ENCODE results near the gene PDE7B. TPM values are rescaled to one million over a fixed set of nuclear protein-coding genes. Genes with fewer than 3 reads are reported as not detected.

The PDE7B gene
- total RNA-seq, 4 donors from 2014 or later = 7.8 to 13.7 (median 8.6) TPM

DNA sequence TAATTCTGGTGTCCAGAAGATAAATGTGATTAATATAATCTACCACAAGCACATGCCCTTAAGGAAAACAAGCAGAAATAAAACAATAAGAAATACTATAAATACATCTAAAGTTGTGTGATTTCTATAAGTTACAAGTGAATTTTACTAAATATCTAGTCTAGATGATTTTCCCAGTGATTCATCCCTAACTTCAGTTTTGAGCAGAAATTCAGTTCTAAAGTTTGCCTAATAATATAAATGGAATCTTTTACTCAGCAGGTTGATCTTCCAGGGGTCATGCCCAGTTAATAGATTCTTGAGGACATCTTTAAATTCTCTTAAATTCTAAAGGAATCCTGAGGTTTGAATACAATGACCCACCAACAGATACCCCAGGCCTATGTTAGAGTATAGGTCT lies 37.3 kb downstream of the PDE7B start:
- H3K9me3 ChIP-seq = no peaks in the 10 kb centered on the region

DNA sequence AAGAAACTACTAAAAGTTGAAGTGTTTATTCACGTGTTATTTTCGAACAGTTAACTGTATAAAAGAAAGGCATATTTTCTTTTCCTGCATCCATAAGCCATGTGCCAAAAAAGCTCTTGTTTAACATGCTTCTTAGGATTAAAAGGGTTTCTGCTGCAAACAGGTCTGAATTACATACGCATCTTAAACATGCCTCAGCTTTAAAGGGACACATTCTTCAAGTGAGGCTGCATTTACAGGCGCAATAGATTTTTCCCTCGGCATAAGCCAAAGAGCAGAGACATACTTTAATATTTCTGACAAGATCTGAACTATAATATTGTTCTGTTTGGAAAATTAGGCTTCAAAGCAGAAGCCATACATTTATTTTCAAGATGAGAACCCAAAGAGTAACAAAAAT lies 39.4 kb downstream of the PDE7B start:
- Histone ChIP-seq H3K27ac (no peak overlapping the region), H3K4me3 (replicated peaks in 1 of 3) (no peak overlapping the region), H3K27me3 (no peaks in the 10 kb centered on the region), H3K4me1 (peaks cover 2 to 5% of the 10 kb centered on the region in 2 donors), H3K36me3 (no peaks in the 10 kb centered on the region), H3K9me3 (no peaks in the 10 kb centered on the region)
- TF ChIP-seq, protein P1, sequence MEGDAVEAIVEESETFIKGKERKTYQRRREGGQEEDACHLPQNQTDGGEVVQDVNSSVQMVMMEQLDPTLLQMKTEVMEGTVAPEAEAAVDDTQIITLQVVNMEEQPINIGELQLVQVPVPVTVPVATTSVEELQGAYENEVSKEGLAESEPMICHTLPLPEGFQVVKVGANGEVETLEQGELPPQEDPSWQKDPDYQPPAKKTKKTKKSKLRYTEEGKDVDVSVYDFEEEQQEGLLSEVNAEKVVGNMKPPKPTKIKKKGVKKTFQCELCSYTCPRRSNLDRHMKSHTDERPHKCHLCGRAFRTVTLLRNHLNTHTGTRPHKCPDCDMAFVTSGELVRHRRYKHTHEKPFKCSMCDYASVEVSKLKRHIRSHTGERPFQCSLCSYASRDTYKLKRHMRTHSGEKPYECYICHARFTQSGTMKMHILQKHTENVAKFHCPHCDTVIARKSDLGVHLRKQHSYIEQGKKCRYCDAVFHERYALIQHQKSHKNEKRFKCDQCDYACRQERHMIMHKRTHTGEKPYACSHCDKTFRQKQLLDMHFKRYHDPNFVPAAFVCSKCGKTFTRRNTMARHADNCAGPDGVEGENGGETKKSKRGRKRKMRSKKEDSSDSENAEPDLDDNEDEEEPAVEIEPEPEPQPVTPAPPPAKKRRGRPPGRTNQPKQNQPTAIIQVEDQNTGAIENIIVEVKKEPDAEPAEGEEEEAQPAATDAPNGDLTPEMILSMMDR (IDR thresholded peaks at IDR 0.05) = no peak
- no peak for TF ChIP-seq POLR2A (IDR thresholded peaks at IDR 0.05)
- WGBS, 2 donors = 87 to 90% methylated on average over 5 of the region's 5 CpGs
- no peak for DNase-seq
- intact Hi-C loops (cut with DNase I) = no loop called here

More for the DNA sequence above, 37.3 kb downstream of the PDE7B start:
- Histone ChIP-seq H3K4me3 (replicated peaks in 1 of 3) (no peak overlapping the region), H3K36me3 (no peaks in the 10 kb centered on the region), H3K27me3 (no peaks in the 10 kb centered on the region), H3K4me1 (no peaks in the 10 kb centered on the region), H3K27ac (no peak overlapping the region)
- no peak for TF ChIP-seq POLR2A (IDR thresholded peaks at IDR 0.05)
- TF ChIP-seq, protein P1 (IDR thresholded peaks at IDR 0.05) = no peak
- intact Hi-C loops (cut with DNase I) = no loop called here
- no peak for DNase-seq

DNA sequence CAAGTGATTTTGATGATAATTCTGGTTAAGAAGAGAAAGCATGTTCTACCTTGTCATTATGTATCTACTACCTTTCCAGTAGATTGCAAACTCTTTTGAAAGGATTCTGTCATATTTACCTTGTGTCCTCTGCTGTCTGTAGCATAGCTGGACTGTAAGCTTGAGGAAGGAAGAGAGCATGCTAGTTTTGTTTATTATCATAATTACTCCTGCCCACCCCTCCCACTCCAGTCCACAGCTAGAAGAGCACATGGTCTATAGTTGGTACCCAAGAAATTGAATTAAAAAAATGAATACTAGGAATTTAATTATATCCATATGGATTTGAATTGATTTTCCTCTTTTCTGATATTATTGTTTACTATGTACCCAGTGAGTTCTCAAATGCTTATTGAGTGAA lies 40.2 kb downstream of the PDE7B start:
- no peak overlapping the region for H3K27ac ChIP-seq
- H3K27me3 ChIP-seq = no peaks in the 10 kb centered on the region
- no peaks in the 10 kb centered on the region for H3K36me3 ChIP-seq
- H3K4me3 ChIP-seq (replicated peaks in 1 of 3) = no peak overlapping the region
- peaks cover 10% of the 10 kb centered on the region in 2 donors for H3K4me1 ChIP-seq
- intact Hi-C loops (cut with DNase I) = no loop called here
- no peak for DNase-seq
- no peaks in the 10 kb centered on the region for H3K9me3 ChIP-seq
- TF ChIP-seq, protein P1 (IDR thresholded peaks at IDR 0.05) = no peak
- TF ChIP-seq POLR2A (IDR thresholded peaks at IDR 0.05) = no peak

DNA sequence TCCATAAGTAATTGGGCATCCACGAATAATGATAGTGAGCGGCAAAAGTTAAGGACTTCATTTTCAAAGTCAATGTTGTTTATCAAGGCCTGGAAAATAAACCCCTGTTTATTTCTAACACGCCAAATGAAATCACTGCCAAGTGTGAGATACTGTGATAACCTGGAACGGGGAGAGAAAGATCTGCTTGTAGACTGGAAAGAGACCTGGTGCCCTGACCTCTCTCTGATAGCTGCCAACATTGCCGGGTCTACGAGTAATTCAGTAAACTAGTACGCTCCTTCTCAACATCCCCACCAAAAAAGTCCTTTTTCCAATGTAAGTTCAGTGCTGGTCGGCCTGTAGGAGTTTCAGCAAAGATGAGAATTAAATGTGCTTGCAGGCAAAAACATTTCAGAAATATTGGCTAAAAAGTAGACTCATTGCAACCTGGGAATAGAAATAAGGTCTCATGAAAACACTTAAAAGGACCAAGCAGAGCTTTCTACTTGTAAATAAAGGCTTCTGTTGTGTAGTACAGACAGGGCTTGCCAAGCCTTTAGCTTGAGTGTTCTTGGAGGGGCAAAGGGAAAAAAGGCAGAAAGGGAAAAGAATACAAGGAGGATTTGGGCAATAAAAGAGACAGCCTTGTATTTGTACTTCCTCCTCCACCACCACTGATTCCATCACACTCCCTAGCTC lies 43.9 kb downstream of the PDE7B start:
- intact Hi-C loops (cut with DNase I) = no loop called here

DNA sequence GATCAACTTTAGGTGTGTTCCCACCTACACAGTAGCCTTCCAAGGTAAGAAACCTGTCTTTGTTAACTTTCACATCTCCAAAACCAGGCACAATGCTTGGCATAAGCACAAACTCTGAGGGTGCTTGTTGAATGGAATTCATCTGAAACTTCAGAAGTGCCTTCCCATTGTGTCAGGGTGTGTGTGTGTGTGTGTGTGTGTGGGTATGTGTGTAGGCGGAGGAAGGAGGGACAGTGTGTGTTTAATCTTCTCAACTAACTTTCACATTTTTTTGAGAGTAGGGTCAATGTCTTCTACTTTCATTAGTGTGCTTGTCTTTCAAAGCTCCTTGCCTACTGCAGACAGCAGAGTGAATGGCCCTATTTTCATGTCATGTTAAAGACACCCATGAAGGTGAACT lies 45.6 kb downstream of the PDE7B start:
- intact Hi-C loops (cut with DNase I) = no loop called here
- DNase-seq = peak; percentile 18 to 30
- 60 to 65% methylated on average over 1 of the region's 1 CpG for WGBS, 2 donors
- no peak overlapping the region for H3K4me3 ChIP-seq (replicated peaks in 1 of 3)
- no peaks in the 10 kb centered on the region for H3K9me3 ChIP-seq
- no peaks in the 10 kb centered on the region for H3K36me3 ChIP-seq
- H3K27ac ChIP-seq = no peak overlapping the region
- H3K4me1 ChIP-seq = peaks cover 21 to 25% of the 10 kb centered on the region in 2 donors
- no peak for TF ChIP-seq POLR2A (IDR thresholded peaks at IDR 0.05)
- TF ChIP-seq, protein P1 (IDR thresholded peaks at IDR 0.05) = no peak
- H3K27me3 ChIP-seq = no peaks in the 10 kb centered on the region

More for the DNA sequence above, 43.9 kb downstream of the PDE7B start:
- Histone ChIP-seq H3K27ac (no peak overlapping the region), H3K36me3 (no peaks in the 10 kb centered on the region), H3K4me1 (peaks cover 10 to 17% of the 10 kb centered on the region in 2 donors), H3K4me3 (replicated peaks in 1 of 3) (no peak overlapping the region), H3K9me3 (no peaks in the 10 kb centered on the region), H3K27me3 (no peaks in the 10 kb centered on the region)
- no peak for TF ChIP-seq POLR2A (IDR thresholded peaks at IDR 0.05)
- 85 to 93% methylated on average over 8 of the region's 8 CpGs for WGBS, 2 donors
- DNase-seq = no peak

All from thyroid gland (tissue), 4 donors.